HepG2 (cell line): ENCODE data around the gene MEF2D.

ENCODE experiments used
- CTCF ChIP-seq: sonication (generic); formaldehyde crosslinking; IDR thresholded peaks from 2 replicates; pipeline ENCODE4 v1.5.0; 2020; ENCODE audit warnings: mild to moderate bottlenecking, missing genetic modification reagents, moderate library complexity
- EP300 ChIP-seq, 3 experiments: sonication (generic) in 1 of 3; formaldehyde crosslinking in 1 of 3; IDR thresholded peaks; 2 replicates each; pipeline versions ENCODE4 v1.5.1 to v1.6.1; 2011 to 2020; ENCODE audit warnings: low read depth in 2 of 3, low read length in 2 of 3, borderline replicate concordance in 1 of 3, improper control_type of control experiment in 1 of 3, mild to moderate bottlenecking in 1 of 3, missing genetic modification reagents in 1 of 3, moderate library complexity in 1 of 3
- ESRRA ChIP-seq: sonication (generic); formaldehyde crosslinking; IDR thresholded peaks from 2 replicates; pipeline ENCODE4 v1.5.1; 2020; ENCODE audit warnings: mild to moderate bottlenecking, low read depth, missing genetic modification reagents
- FIP1L1 ChIP-seq: fragments of 200-400 bp; formaldehyde crosslinking; IDR thresholded peaks from 2 replicates; pipeline ENCODE4 v1.6.1; 2018; ENCODE audit warnings: low read depth, mild to moderate bottlenecking, low read length, moderate library complexity, borderline replicate concordance; ENCODE audit not compliant: insufficient read depth
- IRF2 ChIP-seq: IDR thresholded peaks from 2 replicates; pipeline ENCODE4 v1.6.1; 2018; ENCODE audit warnings: missing genetic modification reagents, missing compliant biosample characterization
- MAX ChIP-seq: IDR thresholded peaks from 2 replicates; pipeline ENCODE4 v1.6.1; 2012; ENCODE audit warnings: inconsistent platforms
- MYC ChIP-seq: sonication (generic); formaldehyde crosslinking; IDR thresholded peaks from 2 replicates; pipeline ENCODE4 v1.9.0; 2021; ENCODE audit warnings: missing genetic modification reagents, borderline replicate concordance
- PBX3 ChIP-seq: sonication (generic); formaldehyde crosslinking; IDR thresholded peaks from 2 replicates; pipeline ENCODE4 v1.8.1; 2023; ENCODE audit warnings: missing genetic modification reagents, inconsistent platforms, borderline replicate concordance
- SP2 ChIP-seq: sonication (generic); formaldehyde crosslinking; IDR thresholded peaks from 2 replicates; pipeline ENCODE4 v1.5.1; 2020; ENCODE audit warnings: mild to moderate bottlenecking, missing genetic modification reagents
- TFE3 ChIP-seq: IDR thresholded peaks from 2 replicates; pipeline ENCODE4 v1.6.1; 2016
- ZNF737 ChIP-seq: sonication (generic); formaldehyde crosslinking; IDR thresholded peaks from 2 replicates; pipeline ENCODE4 v1.5.0; 2020; ENCODE audit warnings: missing genetic modification reagents, mild to moderate bottlenecking, borderline replicate concordance
- ZNF776 ChIP-seq: sonication (generic); formaldehyde crosslinking; IDR thresholded peaks from 2 replicates; pipeline ENCODE4 v1.4.0; 2020; ENCODE audit warnings: mild to moderate bottlenecking, missing genetic modification reagents

- TF ChIP-seq CTCF (CRISPR knock-in tag) (no peak), FIP1L1 (no peak), IRF2 (CRISPR knock-in tag) (no peak), MYC (CRISPR knock-in tag) (no peak), SP2 (CRISPR knock-in tag) (no peak), PBX3 (no peak), ZNF737 (CRISPR knock-in tag) (no peak), TFE3 (no peak), EP300 (IDR thresholded peaks at IDR 0.05; ENCODE audit: low read depth in 2 of 2, low read length in 2 of 2) (no peak), EP300 (CRISPR knock-in tag; IDR thresholded peaks at IDR 0.05; ENCODE audit: borderline replicate concordance) (no peak), MAX (peak; percentile 53), ZNF776 (CRISPR knock-in tag) (no peak), ESRRA (CRISPR knock-in tag) (no peak)
Observed at GRCh38 chr1:156461109-156461508, 39.5 kb downstream of the MEF2D start.
